ENCODE data around the gene ITPR3.

Gene ITPR3

GRCh38 chr6:33620856-33621710 lies at the start of gene ITPR3:
Gene ITPR3 (plus strand): TSS chr6:33621322. CDS start chr6:33621603, 281 bp downstream.
- in situ Hi-C loops (cut with HindIII; ENCODE audit: low sequenced_read_pairs) = no loop called here

GRCh38 chr6:33571637-33572316 lies 49.3 kb upstream of the ITPR3 start:
- in situ Hi-C loops (cut with HindIII; ENCODE audit: low sequenced_read_pairs) = no loop called here

- in situ Hi-C loops (cut with HindIII; ENCODE audit: low sequenced_read_pairs) = no loop called here
Observed at GRCh38 chr6:33575211-33575610, 45.9 kb upstream of the ITPR3 start.

GRCh38 chr6:33576668-33577067 lies 44.5 kb upstream of the ITPR3 start:
- in situ Hi-C loops (cut with HindIII; ENCODE audit: low sequenced_read_pairs) = no loop called here

GRCh38 chr6:33577106-33577535 lies 44.0 kb upstream of the ITPR3 start:
- in situ Hi-C loops (cut with HindIII; ENCODE audit: low sequenced_read_pairs) = no loop called here

GRCh38 chr6:33577718-33578117 lies 43.4 kb upstream of the ITPR3 start:
- in situ Hi-C loops (cut with HindIII; ENCODE audit: low sequenced_read_pairs) = no loop called here

GRCh38 chr6:33578164-33578563 lies 43.0 kb upstream of the ITPR3 start:
- in situ Hi-C loops (cut with HindIII; ENCODE audit: low sequenced_read_pairs) = no loop called here

- in situ Hi-C loops (cut with HindIII; ENCODE audit: low sequenced_read_pairs) = no loop called here
Observed at GRCh38 chr6:33578588-33579011, 42.5 kb upstream of the ITPR3 start.

GRCh38 chr6:33579828-33580714 lies 41.1 kb upstream of the ITPR3 start, which contains the start of gene BAK1:
Gene BAK1 (minus strand): TSS chr6:33580276. CDS start chr6:33577604, 2,672 bp downstream.
- in situ Hi-C loops (cut with HindIII; ENCODE audit: low sequenced_read_pairs) = loop anchor here (10.0 kb wide), 2 partner anchors 75 to 265 kb away; no protein-coding TSS in a partner anchor

- in situ Hi-C loops (cut with HindIII; ENCODE audit: low sequenced_read_pairs) = loop anchor here (10.0 kb wide), 2 partner anchors 74 to 264 kb away; no protein-coding TSS in a partner anchor
Observed at GRCh38 chr6:33581186-33581585, 39.9 kb upstream of the ITPR3 start.

- in situ Hi-C loops (cut with HindIII; ENCODE audit: low sequenced_read_pairs) = loop anchor here (10.0 kb wide), 2 partner anchors 71 to 261 kb away; no protein-coding TSS in a partner anchor
Observed at GRCh38 chr6:33583591-33584155, 37.4 kb upstream of the ITPR3 start.

- in situ Hi-C loops (cut with HindIII; ENCODE audit: low sequenced_read_pairs) = loop anchor here (10.0 kb wide), 2 partner anchors 70 to 260 kb away; no protein-coding TSS in a partner anchor
Observed at GRCh38 chr6:33584700-33585402, 36.3 kb upstream of the ITPR3 start.

GRCh38 chr6:33585403-33586107 lies 35.6 kb upstream of the ITPR3 start:
- in situ Hi-C loops (cut with HindIII; ENCODE audit: low sequenced_read_pairs) = loop anchor here (10.0 kb wide), 2 partner anchors 69 to 259 kb away; no protein-coding TSS in a partner anchor

- in situ Hi-C loops (cut with HindIII; ENCODE audit: low sequenced_read_pairs) = loop anchor here (10.0 kb wide), 2 partner anchors 69 to 259 kb away; no protein-coding TSS in a partner anchor
Observed at GRCh38 chr6:33586108-33586640, 34.9 kb upstream of the ITPR3 start.

- in situ Hi-C loops (cut with HindIII; ENCODE audit: low sequenced_read_pairs) = loop anchor here (10.0 kb wide), 2 partner anchors 67 to 257 kb away; no protein-coding TSS in a partner anchor
Observed at GRCh38 chr6:33587529-33587928, 33.6 kb upstream of the ITPR3 start.

GRCh38 chr6:33588894-33589293 lies 32.2 kb upstream of the ITPR3 start:
- in situ Hi-C loops (cut with HindIII; ENCODE audit: low sequenced_read_pairs) = loop anchor here (10.0 kb wide), 2 partner anchors 66 to 256 kb away; no protein-coding TSS in a partner anchor

GRCh38 chr6:33589392-33589730 lies 31.8 kb upstream of the ITPR3 start:
- in situ Hi-C loops (cut with HindIII; ENCODE audit: low sequenced_read_pairs) = loop anchor here (10.0 kb wide), 2 partner anchors 65 to 255 kb away; no protein-coding TSS in a partner anchor
